ENCODE measurements around the gene EXOSC10.

Gene EXOSC10

DNA sequence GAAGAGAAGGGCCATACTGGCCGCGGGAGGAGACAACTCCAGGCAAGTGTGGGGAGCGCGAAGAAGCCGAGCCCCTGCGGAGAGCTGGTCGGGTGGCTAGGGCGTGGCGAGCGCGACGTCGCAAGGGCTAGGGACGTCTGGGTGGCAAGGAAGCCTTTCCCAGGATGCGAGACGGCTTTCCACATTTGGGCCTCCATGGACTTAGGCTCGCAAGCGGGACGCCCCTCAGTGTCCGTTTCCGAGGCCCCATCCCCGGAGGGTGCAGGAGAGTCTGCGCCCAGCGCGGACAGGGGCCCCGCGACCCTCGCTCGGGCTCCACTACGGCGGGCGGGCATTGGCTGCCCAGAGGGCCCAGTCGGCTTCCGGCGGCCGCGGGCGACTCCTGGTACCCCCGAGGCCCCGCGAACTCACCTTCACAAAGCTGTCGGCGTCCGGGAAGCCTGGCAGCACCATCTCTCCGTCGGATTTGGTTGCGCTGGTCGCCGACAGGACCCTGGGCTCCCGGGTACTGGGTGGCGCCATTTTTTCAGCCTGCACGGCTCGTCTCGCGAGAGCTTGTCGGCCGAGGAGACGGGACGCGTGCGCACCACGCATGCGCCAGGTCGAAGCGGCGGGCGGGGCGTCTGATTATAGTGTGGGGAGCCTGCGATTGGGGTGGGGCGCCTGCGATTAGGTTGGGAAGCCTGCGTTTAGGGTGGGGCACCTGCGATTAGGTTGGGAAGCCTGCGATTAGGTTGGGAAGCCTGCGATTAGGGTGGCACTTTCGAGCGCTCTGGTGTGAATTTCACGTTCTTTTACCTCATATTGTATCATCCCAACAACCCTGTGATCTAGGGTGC, at the start of gene EXOSC10:
TSS of gene EXOSC10 (minus strand) at position 560 of the 839 bp plus-strand sequence. CDS start at position 522, 38 bp downstream.
- no peak for FAIRE-seq

DNA sequence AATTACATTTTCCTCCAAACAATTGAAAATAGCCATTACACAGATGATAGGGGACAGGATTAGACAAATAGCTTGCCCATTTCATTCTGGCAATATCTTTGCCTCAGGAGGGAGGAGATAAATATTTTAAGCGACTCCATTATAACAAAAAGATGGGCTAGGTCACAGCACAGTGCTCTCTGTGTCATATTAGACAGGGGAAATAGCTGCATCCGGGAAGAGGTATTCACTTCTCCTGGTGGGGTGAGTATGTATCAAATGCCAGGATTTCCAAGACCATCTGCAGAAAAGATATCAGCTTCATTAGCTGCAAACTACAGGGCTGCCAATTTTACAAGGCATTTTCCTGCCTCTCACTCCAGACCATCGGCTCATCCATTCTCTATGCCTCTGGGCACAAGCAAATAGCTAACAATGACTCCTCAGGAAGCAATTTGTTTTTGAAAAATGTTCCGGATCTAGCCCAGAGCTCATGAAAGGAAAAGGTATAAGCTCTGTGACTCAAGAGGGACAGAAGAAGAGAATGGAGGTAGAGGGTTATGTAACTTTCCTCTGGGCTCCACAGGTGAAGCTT, 47.6 kb upstream of the EXOSC10 start:
- no peak for FAIRE-seq

DNA sequence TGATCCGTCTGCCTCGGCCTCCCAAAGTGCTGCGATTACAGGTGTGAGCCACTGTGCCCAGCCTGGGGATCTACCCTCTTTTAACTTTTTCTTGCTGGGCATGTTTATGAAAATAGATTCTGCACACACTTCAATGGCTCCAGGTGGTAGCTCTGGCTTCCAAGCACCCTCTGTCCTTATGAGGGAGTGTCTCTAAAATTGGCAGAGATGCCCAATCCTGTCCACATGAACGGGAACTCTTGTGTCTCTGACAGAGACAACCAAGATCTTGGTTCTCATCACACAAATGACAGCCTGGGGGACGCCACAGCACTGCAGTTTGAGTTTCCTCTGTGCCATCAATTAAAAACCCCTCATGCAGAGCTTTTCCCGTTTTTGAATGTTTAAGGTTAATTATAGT, 46.1 kb upstream of the EXOSC10 start:
- FAIRE-seq: no peak

DNA sequence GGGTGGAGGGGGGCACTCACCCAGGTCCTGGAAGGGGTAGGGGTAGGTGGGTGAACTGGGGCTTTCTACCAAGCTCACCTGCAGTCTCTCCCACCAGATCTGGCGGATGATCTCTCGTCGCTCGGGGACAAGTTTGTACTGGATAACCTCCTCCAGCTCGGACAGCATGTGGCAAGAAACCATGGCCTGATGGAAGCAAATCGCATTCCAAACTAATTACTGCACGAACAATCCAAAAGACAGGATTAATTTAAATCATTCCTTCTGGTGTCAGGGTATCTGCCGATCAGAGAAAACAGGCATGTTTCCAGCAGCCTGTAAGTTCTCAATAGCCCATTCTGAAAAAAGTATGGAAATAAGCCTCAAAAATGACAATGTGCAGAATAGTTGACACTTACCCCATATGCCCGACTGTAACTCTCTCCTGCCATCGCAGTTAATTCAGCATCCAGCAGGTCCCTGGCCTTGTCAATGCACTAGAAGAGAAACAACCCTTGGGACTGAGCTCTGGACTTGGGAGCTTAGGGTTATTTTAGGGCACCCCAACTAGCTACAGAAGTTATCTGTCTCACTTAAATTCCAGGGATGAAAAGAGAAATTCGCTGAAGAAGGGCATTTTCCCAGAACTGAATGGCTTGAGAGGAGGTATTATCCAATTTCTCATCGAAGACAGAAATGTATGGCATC, 45.0 kb upstream of the EXOSC10 start:
- no peak for FAIRE-seq

DNA sequence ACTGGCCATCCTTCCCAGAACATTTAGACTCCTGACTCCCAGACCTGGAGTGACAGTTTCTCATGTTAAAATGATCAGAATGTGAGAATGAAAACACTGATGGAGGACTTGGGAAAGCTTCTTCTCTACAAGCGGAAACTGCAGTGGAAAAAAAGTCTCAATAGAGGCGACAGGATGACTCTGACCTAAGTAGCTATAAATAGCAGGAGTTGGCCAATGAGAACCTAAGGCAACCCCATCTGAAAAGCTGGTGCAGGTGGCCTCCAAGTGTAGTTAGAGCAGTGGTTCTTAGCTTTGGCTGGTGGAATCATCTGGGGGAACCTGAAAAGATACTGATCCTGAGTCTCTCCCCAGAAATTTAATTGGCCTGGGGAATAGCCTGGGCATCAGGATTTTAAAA, 44.2 kb upstream of the EXOSC10 start:
- no peak for FAIRE-seq

DNA sequence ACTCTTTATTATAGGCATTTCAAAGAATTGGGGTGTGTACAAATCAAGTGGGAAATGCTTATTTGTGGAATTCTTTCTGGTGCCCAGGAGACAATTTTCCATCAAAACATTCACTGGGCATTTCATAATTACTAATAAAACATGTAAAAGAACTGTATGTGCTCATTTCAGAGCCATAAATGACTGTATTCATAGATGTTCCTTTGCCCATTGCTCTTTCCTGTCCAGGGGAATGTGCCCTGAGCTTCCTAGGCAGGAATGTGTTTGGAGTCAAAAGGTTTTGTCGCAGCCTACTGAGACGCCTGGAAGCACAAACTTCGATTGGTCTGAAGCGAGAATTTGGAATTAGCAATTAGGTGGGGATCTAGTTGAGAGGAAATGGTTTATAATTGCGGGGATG, 43.7 kb upstream of the EXOSC10 start:
- no peak for FAIRE-seq

DNA sequence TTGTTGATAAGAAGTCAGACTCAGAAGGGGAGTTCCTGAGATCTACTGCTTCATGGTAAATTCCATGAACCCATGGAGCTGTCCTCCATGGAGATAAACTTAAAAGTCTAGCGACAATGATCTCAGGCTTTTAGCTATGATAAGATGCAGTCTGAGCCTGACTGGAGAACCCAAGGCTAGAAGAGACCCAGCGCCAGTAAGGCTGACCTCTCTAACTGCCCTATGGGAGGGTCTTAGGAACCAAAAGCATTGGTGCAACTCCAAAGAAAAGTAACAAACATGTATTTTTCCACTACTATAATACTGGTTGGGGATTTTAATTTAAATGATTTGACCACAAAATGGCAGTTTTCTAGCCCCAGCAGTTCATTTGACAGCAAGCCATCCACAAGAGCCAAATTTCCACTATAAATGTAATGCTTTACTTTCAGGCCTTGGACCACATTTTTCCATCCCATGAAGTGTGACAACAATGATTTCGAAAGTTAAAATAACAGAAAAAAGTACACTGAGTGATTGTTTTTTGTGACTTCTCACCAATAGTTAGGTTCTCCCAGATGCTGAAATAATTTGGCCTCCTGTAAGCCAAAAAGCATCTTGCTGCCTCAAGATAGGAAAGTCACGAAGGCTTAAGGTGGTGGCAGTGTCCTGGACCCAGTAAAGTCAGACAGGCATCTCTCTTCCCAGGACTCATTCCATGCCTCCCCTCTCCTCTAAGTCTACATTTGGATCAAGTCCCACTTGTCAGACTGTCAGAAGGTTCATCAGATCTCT, 43.1 kb upstream of the EXOSC10 start:
- FAIRE-seq: no peak

DNA sequence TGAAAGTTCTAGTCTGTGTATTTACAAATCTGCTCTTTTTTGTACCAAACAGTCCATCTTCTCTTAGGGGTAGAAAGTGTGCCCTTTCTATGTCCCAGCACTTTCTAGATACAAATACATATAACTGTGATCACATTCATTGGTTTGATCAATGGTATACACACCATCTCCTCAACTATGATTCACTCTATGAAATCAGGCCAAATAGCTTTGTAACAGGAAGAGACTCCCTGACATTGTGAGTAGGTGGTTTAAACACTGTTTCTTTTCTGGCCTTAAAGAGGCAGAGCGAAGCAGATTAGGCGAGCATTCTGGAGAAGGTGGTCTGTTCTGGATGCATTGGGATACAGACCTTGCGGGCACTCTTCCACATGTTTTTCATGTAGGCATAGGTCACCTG, 39.3 kb upstream of the EXOSC10 start:
- no peak for FAIRE-seq

DNA sequence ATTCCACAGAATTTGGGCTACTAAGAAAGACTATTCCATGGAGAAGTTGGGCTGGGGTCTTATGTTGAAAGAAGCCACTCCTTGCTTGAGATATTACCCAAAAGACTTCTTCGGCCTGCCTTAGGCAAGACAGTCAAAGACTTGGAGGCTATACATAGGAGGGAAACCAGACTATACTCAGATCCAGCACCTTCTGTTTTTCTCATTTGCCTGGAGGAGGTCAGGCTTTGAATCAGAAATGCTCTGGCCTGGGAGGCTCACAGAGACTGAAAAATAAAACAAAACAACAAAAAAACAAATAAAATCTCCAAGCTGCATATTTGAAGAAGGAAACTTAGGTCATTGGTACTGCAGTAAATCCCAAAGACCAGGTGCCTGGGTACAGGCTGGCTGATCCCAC, 38.4 kb upstream of the EXOSC10 start:
- FAIRE-seq: no peak

DNA sequence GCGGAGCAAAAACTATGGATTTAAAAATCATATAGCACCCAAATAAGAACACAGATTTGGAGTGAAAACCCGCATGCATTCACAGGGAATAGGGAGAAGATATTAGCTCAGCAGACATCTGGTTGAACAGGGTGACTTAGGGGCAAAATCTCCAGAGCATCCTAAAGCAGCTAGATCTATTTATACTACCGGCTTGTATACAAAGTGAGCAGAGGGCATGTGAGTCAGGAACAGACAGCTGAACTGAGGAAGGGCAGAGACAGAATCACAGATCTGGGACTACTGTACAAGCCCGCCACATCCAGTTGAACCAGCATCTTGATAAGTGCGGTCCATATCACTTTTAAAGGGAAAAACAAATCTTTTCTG, 35.2 kb upstream of the EXOSC10 start:
- FAIRE-seq: no peak

DNA sequence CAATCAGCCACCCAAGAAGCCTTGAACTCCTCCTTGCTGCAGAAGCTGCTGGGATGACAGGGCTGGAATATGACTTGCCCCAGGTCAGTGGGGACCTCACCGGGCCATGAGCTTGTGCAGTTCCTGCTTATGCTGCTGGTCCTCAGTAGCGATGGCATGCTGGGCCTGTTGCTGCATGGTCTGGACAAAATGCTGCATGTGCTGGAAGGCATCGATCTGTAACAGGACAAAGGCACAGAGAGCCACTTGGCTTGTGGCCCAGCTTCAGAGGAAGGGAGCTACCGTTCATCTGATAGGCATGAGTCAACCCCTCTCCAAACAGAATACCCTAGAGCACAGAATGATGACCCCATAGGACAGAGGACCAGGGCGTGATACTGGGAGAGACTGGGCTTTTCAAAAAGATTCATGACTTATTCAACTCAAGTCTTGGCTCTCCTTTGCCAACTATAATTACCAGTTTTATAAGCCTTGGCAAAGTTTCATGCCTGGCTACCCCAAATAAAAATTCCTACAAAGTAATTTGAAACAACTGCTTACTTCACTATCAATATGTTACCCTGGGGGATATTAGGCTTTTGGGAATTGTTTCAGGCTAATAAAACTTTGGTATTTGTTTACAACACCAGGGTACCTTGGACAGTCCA, 34.7 kb upstream of the EXOSC10 start:
- no peak for FAIRE-seq

DNA sequence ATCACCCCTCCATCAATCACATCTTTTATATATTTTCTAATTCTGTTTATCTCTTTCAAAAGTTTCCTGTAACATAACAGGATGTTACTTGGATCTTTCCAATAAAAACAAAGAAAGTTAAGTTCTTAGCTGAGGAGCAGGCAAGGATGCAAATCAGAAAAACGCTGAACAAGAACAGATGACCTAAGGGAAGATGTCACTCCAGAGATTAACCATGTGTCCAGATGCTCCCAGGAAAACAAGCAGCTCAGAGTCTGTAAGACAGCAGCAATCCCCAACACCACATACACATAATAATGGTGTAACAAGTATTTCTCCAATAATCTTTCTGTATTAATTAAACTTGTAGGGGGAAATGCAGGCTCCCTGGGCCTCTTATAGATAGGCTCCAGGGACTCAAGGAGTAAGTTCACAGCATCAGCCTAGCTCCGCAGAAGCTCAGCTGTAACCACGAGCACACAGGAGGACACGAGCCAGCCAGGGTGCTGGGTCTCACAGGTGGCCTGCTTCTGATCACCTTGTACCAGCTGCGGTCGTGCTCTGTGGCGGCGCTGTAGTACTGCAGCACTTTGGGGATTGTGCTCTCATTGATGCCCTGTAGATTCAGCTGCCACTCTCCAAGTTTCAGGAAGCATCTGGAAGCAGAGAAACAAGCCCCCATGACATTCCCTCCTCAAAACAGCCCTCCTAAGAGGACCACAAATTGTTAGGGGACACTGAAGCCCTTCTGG, 33.1 kb upstream of the EXOSC10 start:
- FAIRE-seq: no peak

DNA sequence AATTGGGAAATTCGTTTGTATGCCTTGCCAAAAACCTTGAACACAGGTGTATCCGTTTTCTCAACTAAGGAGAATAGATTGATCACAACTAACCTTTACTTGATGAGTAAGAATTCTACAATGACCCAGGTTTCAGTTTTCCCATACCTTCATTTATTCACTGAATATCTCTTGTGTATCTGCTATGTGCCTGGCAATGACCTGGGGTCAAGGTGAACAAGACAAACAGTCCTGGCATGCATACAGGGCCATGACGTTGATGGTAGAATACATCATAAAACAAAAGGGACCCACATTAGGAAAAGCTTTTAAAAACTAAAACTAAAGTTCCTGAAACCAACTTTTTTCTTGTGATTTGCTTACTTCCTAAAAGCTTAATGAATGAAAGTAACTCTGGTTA, 32.1 kb upstream of the EXOSC10 start:
- FAIRE-seq: no peak

DNA sequence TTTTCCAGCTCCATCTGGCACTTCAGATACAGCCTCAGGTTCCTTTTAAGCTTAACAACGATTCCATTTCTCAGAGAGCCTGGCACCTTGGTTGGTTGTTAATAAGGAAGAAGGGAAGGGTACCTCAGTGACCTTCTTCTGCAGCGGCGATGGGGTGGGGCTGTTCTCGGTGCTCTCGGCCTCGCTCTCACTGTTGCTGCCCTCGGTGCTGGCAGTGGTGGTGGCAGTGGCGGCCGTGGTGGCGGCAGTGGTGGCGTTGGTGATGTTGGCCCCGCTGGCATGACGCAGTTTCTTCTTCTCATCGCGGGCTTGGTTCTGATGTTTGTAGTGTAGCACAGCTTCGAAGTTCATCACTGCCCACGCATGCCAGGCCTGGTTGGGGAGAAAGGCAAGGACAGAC, 30.7 kb upstream of the EXOSC10 start:
- no peak for FAIRE-seq

DNA sequence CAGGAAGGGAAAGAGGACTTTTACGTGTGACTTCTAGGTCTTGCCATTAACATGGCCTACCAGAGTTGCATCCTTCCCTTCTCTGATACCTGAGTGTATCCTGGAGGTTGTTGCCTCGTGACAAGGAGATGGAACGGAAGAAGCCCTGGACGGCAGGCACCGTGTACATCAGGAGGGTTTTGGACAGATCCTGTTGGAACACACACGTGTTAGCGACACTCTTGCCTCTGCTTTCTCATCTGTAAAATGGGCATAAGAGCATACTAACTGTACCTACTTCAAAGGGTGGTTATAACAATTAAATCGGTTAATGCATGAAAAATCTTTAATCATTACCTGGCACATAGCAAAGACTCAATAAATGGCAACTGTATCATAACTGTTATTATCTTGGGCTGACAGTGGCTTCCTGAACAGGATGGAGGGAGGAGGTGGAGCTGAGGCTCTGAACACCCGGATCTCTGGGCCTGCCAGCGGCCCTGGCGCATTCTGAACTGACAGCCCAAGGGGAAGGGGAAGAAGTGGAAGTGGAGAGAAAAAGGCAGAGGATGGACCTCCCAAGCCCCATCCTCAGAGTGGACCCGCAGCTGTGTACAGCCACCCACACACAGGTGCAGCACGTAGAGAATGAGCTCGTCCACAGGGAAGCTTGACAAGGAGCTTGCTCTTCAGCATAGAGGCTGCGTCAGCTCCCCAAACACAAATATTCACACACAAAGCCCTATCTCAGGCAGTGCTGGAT, 30.2 kb upstream of the EXOSC10 start:
- FAIRE-seq: no peak

DNA sequence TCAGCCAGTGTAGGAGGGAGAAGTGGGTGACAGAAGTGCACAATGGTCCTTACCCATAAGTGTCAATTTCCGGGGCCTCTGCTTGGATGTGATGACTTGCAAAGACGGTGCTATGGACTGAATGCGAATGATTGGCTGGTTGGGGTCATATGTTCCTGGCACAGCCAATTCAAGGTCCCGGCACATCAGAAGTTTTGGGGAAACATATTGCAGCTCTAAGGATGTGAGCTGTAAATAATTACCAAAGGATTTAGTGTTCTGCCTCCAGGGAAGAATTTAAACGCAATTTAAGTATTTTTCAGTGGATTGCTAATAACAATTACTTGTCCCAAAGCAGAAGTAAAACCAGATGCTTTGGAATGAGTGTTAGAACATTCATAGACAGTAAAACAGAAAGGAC, 26.9 kb upstream of the EXOSC10 start:
- FAIRE-seq: no peak

DNA sequence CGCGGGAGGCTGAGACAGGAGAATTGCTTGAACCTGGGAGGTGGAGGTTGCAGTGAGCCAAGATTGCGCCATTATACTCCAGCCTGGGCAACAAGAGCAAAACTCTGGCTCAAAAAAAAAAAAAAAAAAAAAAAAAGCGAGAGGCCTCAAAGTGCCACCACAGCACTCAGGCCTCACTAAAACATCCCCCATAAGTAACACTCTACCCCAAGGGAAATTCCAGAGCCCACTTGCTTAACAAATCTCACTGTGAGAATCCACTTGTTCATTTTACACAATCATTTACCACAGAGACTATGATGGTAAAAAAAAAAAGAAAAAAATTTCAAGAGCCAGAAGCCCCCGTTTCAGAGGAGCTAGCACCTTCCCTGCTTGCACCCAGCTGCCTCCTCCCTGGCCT, 26.3 kb upstream of the EXOSC10 start:
- no peak for FAIRE-seq

DNA sequence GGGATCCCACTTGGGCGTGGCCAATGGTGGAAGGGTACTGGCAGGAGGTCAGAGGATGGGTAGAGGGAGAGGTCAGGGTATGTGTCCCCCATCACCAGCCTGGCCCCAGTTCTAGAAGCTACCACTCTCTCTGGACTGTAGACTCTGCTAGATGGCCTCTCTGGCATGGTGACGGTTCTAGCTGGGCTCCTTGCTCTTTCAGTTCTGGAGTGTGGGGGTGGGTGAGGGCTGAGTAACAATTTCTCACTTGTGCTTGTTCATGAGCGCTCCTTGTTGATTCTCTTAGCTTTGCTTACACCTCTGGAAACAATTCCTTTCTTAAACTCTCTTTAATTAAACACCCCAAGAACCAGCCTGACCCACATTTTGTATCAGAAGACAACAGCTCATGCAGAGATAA, 25.3 kb upstream of the EXOSC10 start:
- FAIRE-seq: no peak

DNA sequence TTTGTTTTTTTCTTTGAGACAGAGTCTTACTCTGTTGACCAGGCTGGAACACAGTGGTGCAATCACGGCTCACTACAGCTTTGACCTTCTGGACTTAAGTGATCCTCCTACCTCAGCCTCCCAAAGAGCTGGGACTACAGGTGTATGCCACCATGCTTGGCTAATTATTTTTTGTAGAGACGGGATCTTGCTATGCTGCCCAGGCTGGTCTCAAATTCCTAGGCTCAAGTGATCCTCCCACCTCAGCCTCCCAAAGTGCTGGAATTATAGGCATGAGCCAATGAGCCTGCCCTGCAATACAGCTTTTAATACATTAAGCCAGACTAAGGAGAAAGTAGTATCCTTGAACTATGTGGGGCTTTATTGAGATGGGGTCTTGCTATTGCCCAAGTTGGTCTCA, 16.6 kb upstream of the EXOSC10 start:
- no peak for FAIRE-seq

DNA sequence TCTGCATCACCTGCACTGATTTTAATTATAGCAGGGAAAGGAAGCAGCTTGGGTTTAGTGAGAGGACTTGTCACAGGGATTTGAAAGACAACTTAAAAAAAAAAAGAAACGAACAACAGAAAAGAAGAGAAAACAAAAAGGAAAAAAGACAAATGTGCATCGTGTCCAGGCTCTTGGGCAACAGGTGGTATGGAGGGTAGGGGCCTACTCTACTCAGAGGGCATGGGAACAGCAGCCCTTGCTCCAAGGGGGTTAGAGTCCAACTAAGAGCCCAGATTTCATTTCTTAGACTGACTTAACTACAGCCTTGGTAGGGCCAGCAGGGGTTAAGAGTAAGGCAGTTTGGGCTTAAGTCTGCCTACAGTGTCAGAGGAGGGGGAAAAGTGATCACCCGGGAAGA, 15.3 kb upstream of the EXOSC10 start:
- FAIRE-seq: no peak

DNA sequence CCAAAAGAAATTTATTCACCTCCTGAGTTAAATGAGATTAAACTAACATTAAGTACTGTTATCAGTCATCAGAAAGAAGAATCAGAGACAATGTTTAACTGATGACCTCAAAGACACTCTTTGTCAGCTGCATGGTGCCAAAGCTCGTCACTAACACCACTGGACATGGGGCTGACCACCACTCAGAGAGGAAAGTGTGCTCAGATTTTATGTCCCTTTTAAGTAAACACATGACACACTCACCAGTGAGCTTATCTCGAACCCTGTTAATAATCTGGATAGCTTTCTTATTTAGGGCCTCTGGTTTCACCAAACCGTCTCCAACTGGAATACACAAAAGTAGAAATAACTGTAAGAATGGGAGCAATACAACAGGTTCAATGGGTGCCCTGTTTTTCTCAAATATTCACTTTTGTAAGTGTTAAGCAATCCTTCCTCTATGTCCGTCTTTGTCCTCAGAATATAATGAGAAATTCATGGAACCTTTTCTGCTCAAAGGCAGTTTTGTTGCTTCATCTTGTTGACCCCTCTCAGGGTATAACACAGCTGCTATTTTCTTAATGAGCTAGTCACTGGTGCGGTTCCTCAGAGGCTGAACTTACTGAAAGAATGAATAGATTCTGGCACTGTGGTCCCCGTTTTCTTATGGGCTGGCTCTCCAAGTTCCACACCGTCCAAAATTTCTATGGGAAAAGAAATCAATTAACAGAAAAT, 9.5 kb upstream of the EXOSC10 start:
- FAIRE-seq: no peak
